Effector memory CD8-positive, alpha-beta T cell (primary cell): ENCODE data around the gene WWOX.

Experiments used
- ATAC-seq: fragments of 150-1000 bp; cut with Tn5 transposase; replicated peaks from 2 replicates; pipeline ENCODE4 v1.10.0; 2021; ENCODE audit warnings: mild to moderate bottlenecking, moderate library complexity
- DNase-seq, 3 experiments: peaks; one replicate each; pipeline ENCODE4 v3.0.0; 2021
- H3K27ac Mint-ChIP-seq, 2 donors: one replicate each; pipeline ENCODE4 v1.8.0; 2022; ENCODE audit warnings: mild to moderate bottlenecking in 2 of 2, mixed read lengths in 2 of 2, moderate library complexity in 2 of 2
- H3K27me3 Mint-ChIP-seq, 2 donors: one replicate each; pipeline ENCODE4 v1.8.0; 2022; ENCODE audit warnings: mixed read lengths in 2 of 2
- H3K36me3 Mint-ChIP-seq: one replicate; pipeline ENCODE4 v1.8.0; 2022; ENCODE audit warnings: mild to moderate bottlenecking, moderate library complexity, mixed read lengths; ENCODE audit not compliant: insufficient read depth
- H3K4me1 Mint-ChIP-seq, 2 donors: one replicate each; pipeline ENCODE4 v1.8.0; 2022; ENCODE audit warnings: low read depth in 2 of 2, mixed read lengths in 2 of 2
- H3K4me3 Mint-ChIP-seq, 2 donors: one replicate each; pipeline ENCODE4 v1.8.0; 2022; ENCODE audit warnings: mild to moderate bottlenecking in 2 of 2, mixed read lengths in 2 of 2, moderate library complexity in 2 of 2
- H3K9me3 Mint-ChIP-seq, 2 donors: one replicate each; pipeline ENCODE4 v1.8.0; 2022; ENCODE audit warnings: mixed read lengths in 2 of 2

WWOX gene

GRCh38 chr16:78837706-78838105, 738.3 kb downstream of the WWOX start:
- Mint-ChIP-seq H3K4me3 (no peak overlapping the region), H3K36me3 (no peaks in the 10 kb centered on the region), H3K9me3 (no peaks in the 10 kb centered on the region), H3K27ac (no peak overlapping the region), H3K27me3 (no peaks in the 10 kb centered on the region), H3K4me1 (peaks cover 0 to 4% of the 10 kb centered on the region in 2 donors)
- DNase-seq, result no peak
- no peak for ATAC-seq

GRCh38 chr16:78838276-78838675, 738.8 kb downstream of the WWOX start:
- Mint-ChIP-seq H3K4me1 (peaks cover 0 to 4% of the 10 kb centered on the region in 2 donors), H3K27me3 (no peaks in the 10 kb centered on the region), H3K9me3 (no peaks in the 10 kb centered on the region), H3K36me3 (no peaks in the 10 kb centered on the region), H3K4me3 (no peak overlapping the region), H3K27ac (no peak overlapping the region)
- ATAC-seq, result no peak
- no peak for DNase-seq

GRCh38 chr16:78842950-78843349, 743.5 kb downstream of the WWOX start:
- no peak for DNase-seq
- ATAC-seq, result no peak
- no peaks in the 10 kb centered on the region for H3K36me3 Mint-ChIP-seq
- no peak overlapping the region for H3K27ac Mint-ChIP-seq
- no peaks in the 10 kb centered on the region for H3K9me3 Mint-ChIP-seq
- H3K27me3 Mint-ChIP-seq, result no peaks in the 10 kb centered on the region
- H3K4me3 Mint-ChIP-seq, result no peak overlapping the region
- H3K4me1 Mint-ChIP-seq, result peaks cover 0 to 4% of the 10 kb centered on the region in 2 donors

- Mint-ChIP-seq H3K4me1 (peaks cover 0 to 4% of the 10 kb centered on the region in 2 donors), H3K36me3 (no peaks in the 10 kb centered on the region), H3K4me3 (no peak overlapping the region), H3K27me3 (no peaks in the 10 kb centered on the region), H3K9me3 (no peaks in the 10 kb centered on the region), H3K27ac (no peak overlapping the region)
- no peak for ATAC-seq
- DNase-seq, result no peak
Observed at GRCh38 chr16:78843978-78844377, 744.5 kb downstream of the WWOX start.

- no peak overlapping the region for H3K27ac Mint-ChIP-seq
- no peaks in the 10 kb centered on the region for H3K36me3 Mint-ChIP-seq
- peaks cover 0 to 4% of the 10 kb centered on the region in 2 donors for H3K4me1 Mint-ChIP-seq
- DNase-seq (no peak), ATAC-seq (no peak)
- H3K9me3 Mint-ChIP-seq, result no peaks in the 10 kb centered on the region
- H3K4me3 Mint-ChIP-seq, result no peak overlapping the region
- H3K27me3 Mint-ChIP-seq, result no peaks in the 10 kb centered on the region
Observed at GRCh38 chr16:78844682-78845081, 745.2 kb downstream of the WWOX start.

GRCh38 chr16:78851266-78851665, 751.8 kb downstream of the WWOX start:
- peak overlapping the region in 1 of 2 donors; percentile 35 for H3K27ac Mint-ChIP-seq
- DNase-seq (no peak), ATAC-seq (no peak)
- no peaks in the 10 kb centered on the region for H3K36me3 Mint-ChIP-seq
- H3K4me3 Mint-ChIP-seq, result no peak overlapping the region
- H3K4me1 Mint-ChIP-seq, result no peaks in the 10 kb centered on the region
- no peaks in the 10 kb centered on the region for H3K9me3 Mint-ChIP-seq
- H3K27me3 Mint-ChIP-seq, result no peaks in the 10 kb centered on the region

- Mint-ChIP-seq H3K27ac (no peak overlapping the region), H3K9me3 (no peaks in the 10 kb centered on the region), H3K36me3 (no peaks in the 10 kb centered on the region), H3K4me3 (no peak overlapping the region), H3K27me3 (no peaks in the 10 kb centered on the region), H3K4me1 (no peaks in the 10 kb centered on the region)
- DNase-seq (no peak), ATAC-seq (no peak)
Observed at GRCh38 chr16:78852081-78852635, 752.7 kb downstream of the WWOX start.

- DNase-seq (no peak), ATAC-seq (no peak)
- Mint-ChIP-seq H3K4me1 (no peaks in the 10 kb centered on the region), H3K9me3 (no peaks in the 10 kb centered on the region), H3K27ac (no peak overlapping the region), H3K27me3 (no peaks in the 10 kb centered on the region), H3K4me3 (no peak overlapping the region), H3K36me3 (no peaks in the 10 kb centered on the region)
Observed at GRCh38 chr16:78862022-78862421, 762.6 kb downstream of the WWOX start.

- DNase-seq, result no peak
- Mint-ChIP-seq H3K27ac (no peak overlapping the region), H3K9me3 (no peaks in the 10 kb centered on the region), H3K4me1 (peaks cover 0 to 2% of the 10 kb centered on the region in 2 donors), H3K36me3 (no peaks in the 10 kb centered on the region), H3K27me3 (no peaks in the 10 kb centered on the region), H3K4me3 (no peak overlapping the region)
- ATAC-seq, result no peak
Observed at GRCh38 chr16:78866521-78866920, 767.1 kb downstream of the WWOX start.

- Mint-ChIP-seq H3K9me3 (no peaks in the 10 kb centered on the region), H3K27me3 (no peaks in the 10 kb centered on the region), H3K4me3 (no peak overlapping the region), H3K36me3 (no peaks in the 10 kb centered on the region), H3K27ac (peak overlapping the region in 1 of 2 donors; percentile 63), H3K4me1 (peaks cover 0 to 2% of the 10 kb centered on the region in 2 donors)
- no peak for DNase-seq
- peak; percentile 69 for ATAC-seq
Observed at GRCh38 chr16:78869492-78869891, 770.0 kb downstream of the WWOX start.

- Mint-ChIP-seq H3K4me1 (peaks cover 0 to 2% of the 10 kb centered on the region in 2 donors), H3K27me3 (no peaks in the 10 kb centered on the region), H3K9me3 (no peaks in the 10 kb centered on the region), H3K4me3 (no peak overlapping the region), H3K27ac (no peak overlapping the region), H3K36me3 (no peaks in the 10 kb centered on the region)
- DNase-seq (no peak), ATAC-seq (no peak)
Observed at GRCh38 chr16:78871241-78871640, 771.8 kb downstream of the WWOX start.

- H3K27me3 Mint-ChIP-seq, result no peaks in the 10 kb centered on the region
- H3K36me3 Mint-ChIP-seq, result no peaks in the 10 kb centered on the region
- DNase-seq (no peak), ATAC-seq (no peak)
- no peak overlapping the region for H3K27ac Mint-ChIP-seq
- H3K4me3 Mint-ChIP-seq, result no peak overlapping the region
- H3K4me1 Mint-ChIP-seq, result no peaks in the 10 kb centered on the region
- H3K9me3 Mint-ChIP-seq, result no peaks in the 10 kb centered on the region
Observed at GRCh38 chr16:78876671-78877070, 777.2 kb downstream of the WWOX start.

- no peak overlapping the region for H3K27ac Mint-ChIP-seq
- ATAC-seq (no peak), DNase-seq (no peak)
- no peaks in the 10 kb centered on the region for H3K27me3 Mint-ChIP-seq
- no peaks in the 10 kb centered on the region for H3K9me3 Mint-ChIP-seq
- H3K4me1 Mint-ChIP-seq, result no peaks in the 10 kb centered on the region
- no peak overlapping the region for H3K4me3 Mint-ChIP-seq
- no peaks in the 10 kb centered on the region for H3K36me3 Mint-ChIP-seq
Observed at GRCh38 chr16:78877114-78877655, 777.7 kb downstream of the WWOX start.

GRCh38 chr16:78878570-78878969, 779.1 kb downstream of the WWOX start:
- H3K9me3 Mint-ChIP-seq, result no peaks in the 10 kb centered on the region
- H3K4me1 Mint-ChIP-seq, result no peaks in the 10 kb centered on the region
- ATAC-seq, result no peak
- H3K27ac Mint-ChIP-seq, result no peak overlapping the region
- H3K36me3 Mint-ChIP-seq, result no peaks in the 10 kb centered on the region
- H3K4me3 Mint-ChIP-seq, result no peak overlapping the region
- no peaks in the 10 kb centered on the region for H3K27me3 Mint-ChIP-seq
- no peak for DNase-seq
